Loucy (cell line): ENCODE measurements around the gene UNC13B.
A peak's percentile ranks its signal among the peaks of the same experiment; 100 is the strongest.

Experiments
- H2AFZ ChIP-seq: fragments of 200-600 bp; sonication (generic); 2 replicates; pipeline ENCODE4 v1.6.0; 2016; ENCODE audit warnings: antibody characterized with exemption, mild to moderate bottlenecking, low read length, moderate library complexity
- H3F3A ChIP-seq: fragments of 200-600 bp; 2 replicates; pipeline ENCODE4 v1.6.0; 2016; ENCODE audit warnings: antibody characterized with exemption, low read depth, mild to moderate bottlenecking
- H3K27me3 ChIP-seq: fragments of 200-600 bp; sonication (generic); 2 replicates; pipeline ENCODE4 v1.6.1; 2014; ENCODE audit warnings: low read length, mild to moderate bottlenecking; ENCODE audit not compliant: insufficient read depth, poor library complexity, severe bottlenecking
- H3K36me3 ChIP-seq: fragments of 200-600 bp; sonication (generic); 2 replicates; pipeline ENCODE4 v1.6.1; 2016; ENCODE audit warnings: low read length; ENCODE audit not compliant: insufficient read depth
- H3K4me1 ChIP-seq: fragments of 200-600 bp; sonication (generic); 2 replicates; pipeline ENCODE4 v1.5.1; 2014; ENCODE audit warnings: low read length, mild to moderate bottlenecking; ENCODE audit not compliant: insufficient read depth, poor library complexity, severe bottlenecking
- H3K4me2 ChIP-seq: fragments of 200-600 bp; sonication (generic); 2 replicates; pipeline ENCODE4 v1.6.0; 2014; ENCODE audit warnings: antibody characterized with exemption, low read length, low read depth, mild to moderate bottlenecking; ENCODE audit not compliant: poor library complexity, severe bottlenecking
- H3K4me3 ChIP-seq: fragments of 200-600 bp; sonication (generic); 2 replicates; pipeline ENCODE4 v1.5.1; 2014; ENCODE audit warnings: low read length, mild to moderate bottlenecking, mixed read lengths; ENCODE audit not compliant: poor library complexity, severe bottlenecking
- H3K79me2 ChIP-seq: fragments of 200-600 bp; sonication (generic); 2 replicates; pipeline ENCODE4 v1.6.1; 2014; ENCODE audit warnings: low read length; ENCODE audit not compliant: insufficient read depth
- H3K9ac ChIP-seq: fragments of 200-600 bp; sonication (generic); 2 replicates; pipeline ENCODE4 v1.6.0; 2014; ENCODE audit warnings: mild to moderate bottlenecking, low read depth, low read length, moderate library complexity; ENCODE audit not compliant: poor library complexity, severe bottlenecking
- H3K9me2 ChIP-seq: fragments of 200-600 bp; sonication (generic); replicated peaks from 2 replicates; pipeline ENCODE4 v1.6.1; 2016; ENCODE audit warnings: low read depth, low read length, mixed read lengths
- H3K9me3 ChIP-seq: fragments of 200-600 bp; sonication (generic); 2 replicates; pipeline ENCODE4 v1.6.1; 2014; ENCODE audit warnings: mild to moderate bottlenecking, antibody characterized with exemption, low read length, low read depth; ENCODE audit not compliant: insufficient read depth
- H4K20me1 ChIP-seq: fragments of 200-600 bp; sonication (generic); 2 replicates; pipeline ENCODE4 v1.6.0; 2014; ENCODE audit warnings: antibody characterized with exemption, low read length, mild to moderate bottlenecking; ENCODE audit not compliant: insufficient read depth, poor library complexity, severe bottlenecking
- CTCF ChIP-seq: fragments of 200-600 bp; sonication (generic); conservative IDR thresholded peaks from 2 replicates; pipeline ENCODE4 v1.5.1; 2014; ENCODE audit warnings: mild to moderate bottlenecking, antibody characterized with exemption, low read length
- EZH2phosphoT487 ChIP-seq: fragments of 200-600 bp; IDR thresholded peaks from 2 replicates; pipeline ENCODE4 v1.6.1; 2018; ENCODE audit warnings: antibody characterized with exemption, mild to moderate bottlenecking, moderate library complexity, borderline replicate concordance

The UNC13B gene

DNA sequence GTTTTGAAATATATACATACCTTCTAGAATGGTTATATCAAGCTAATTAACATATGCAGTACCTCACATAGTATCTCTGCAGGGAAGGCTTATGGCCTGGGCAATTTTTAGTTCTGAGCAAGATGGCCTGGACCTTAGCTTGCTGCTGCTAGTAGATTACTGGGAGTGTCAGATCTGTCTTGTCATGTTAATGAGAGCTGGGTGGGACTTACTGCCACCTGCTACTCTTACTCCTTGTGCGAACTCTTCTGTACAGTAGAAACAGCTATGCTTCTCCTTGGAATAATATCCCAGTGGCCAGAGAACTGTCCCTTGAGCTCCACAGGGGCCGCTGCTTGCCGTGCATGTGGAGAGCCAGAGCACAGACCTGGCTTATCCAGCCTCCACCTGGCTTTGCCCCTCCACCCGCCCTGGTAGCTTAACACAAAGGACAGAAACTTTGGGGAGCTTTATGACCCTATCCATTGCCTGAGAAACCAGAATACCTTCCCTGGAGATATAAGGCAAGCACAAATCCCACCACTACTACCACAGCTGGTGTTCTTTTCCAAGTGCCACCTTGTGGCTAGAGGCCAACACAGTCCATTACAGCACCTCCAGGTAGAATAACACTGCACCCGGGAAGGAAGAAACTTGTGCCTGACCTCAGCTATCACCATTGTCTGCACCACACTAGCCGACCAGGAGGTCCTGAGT, 253.7 kb downstream of the UNC13B start:
- no peaks in the 10 kb centered on the region for H3K9me2 ChIP-seq
- no peak overlapping the region for H3K9ac ChIP-seq
- no peak overlapping the region for H3K4me2 ChIP-seq
- TF ChIP-seq EZH2phosphoT487 (no peak), CTCF (peak; percentile 53)
- no peaks in the 10 kb centered on the region for H3K79me2 ChIP-seq
- H3K9me3 ChIP-seq: no peaks in the 10 kb centered on the region
- H3F3A ChIP-seq: no peaks in the 10 kb centered on the region
- no peaks in the 10 kb centered on the region for H3K27me3 ChIP-seq
- H3K4me1 ChIP-seq: no peaks in the 10 kb centered on the region
- H3K4me3 ChIP-seq: no peak overlapping the region
- H2AFZ ChIP-seq: no peak overlapping the region
- H3K36me3 ChIP-seq: no peaks in the 10 kb centered on the region
- no peaks in the 10 kb centered on the region for H4K20me1 ChIP-seq

DNA sequence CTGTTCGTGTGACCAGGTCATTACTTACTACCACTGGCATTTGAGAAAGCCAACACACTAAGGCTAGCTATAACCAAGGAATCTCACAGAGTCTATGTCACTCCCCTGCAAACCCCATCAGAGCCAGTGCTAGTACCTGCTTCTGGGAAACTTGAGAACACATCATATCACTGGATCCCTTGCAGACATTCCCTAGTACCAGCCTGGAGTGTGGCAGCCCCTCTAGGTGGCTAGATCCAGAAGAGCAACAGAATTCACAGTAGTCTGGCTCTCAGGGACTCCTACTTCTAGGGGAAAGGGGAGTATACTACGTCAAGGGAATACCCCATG, 254.3 kb downstream of the UNC13B start:
- H3K9ac ChIP-seq: no peak overlapping the region
- H3K4me2 ChIP-seq: no peak overlapping the region
- H4K20me1 ChIP-seq: no peaks in the 10 kb centered on the region
- no peaks in the 10 kb centered on the region for H3K27me3 ChIP-seq
- TF ChIP-seq CTCF: no peak
- no peaks in the 10 kb centered on the region for H3K79me2 ChIP-seq
- H3K9me2 ChIP-seq: no peaks in the 10 kb centered on the region
- H3K4me3 ChIP-seq: no peak overlapping the region
- no peaks in the 10 kb centered on the region for H3K4me1 ChIP-seq
- H2AFZ ChIP-seq: no peak overlapping the region
- no peaks in the 10 kb centered on the region for H3F3A ChIP-seq
- H3K9me3 ChIP-seq: no peaks in the 10 kb centered on the region
- no peaks in the 10 kb centered on the region for H3K36me3 ChIP-seq

- Histone ChIP-seq H3K79me2 (no peaks in the 10 kb centered on the region), H3K9me2 (no peaks in the 10 kb centered on the region), H3K9ac (no peak overlapping the region), H3K4me3 (no peak overlapping the region), H3K36me3 (no peaks in the 10 kb centered on the region), H3F3A (no peaks in the 10 kb centered on the region), H2AFZ (no peak overlapping the region), H4K20me1 (no peaks in the 10 kb centered on the region), H3K4me1 (peaks cover 3% of the 10 kb centered on the region), H3K9me3 (no peaks in the 10 kb centered on the region), H3K4me2 (no peak overlapping the region), H3K27me3 (no peaks in the 10 kb centered on the region)
- no peak for TF ChIP-seq EZH2phosphoT487
- TF ChIP-seq CTCF: no peak
Observed at GRCh38 chr9:35422346-35422745, 260.5 kb downstream of the UNC13B start.
